Kidney epithelial cell (primary cell): Measurements from ENCODE around the gene MRPL30. TPM values are rescaled to one million over a fixed set of nuclear protein-coding genes. Genes with fewer than 3 reads are reported as not detected.
A peak's percentile ranks its signal among the peaks of the same experiment; 100 is the strongest.

Source experiments
- DNase-seq: peaks from one replicate; pipeline ENCODE4 v3.0.0-alpha.2; 2010; ENCODE audit warnings: low read depth
- H3K27me3 ChIP-seq: 2 replicates; pipeline ENCODE4 v1.6.0; 2011; ENCODE audit warnings: low read length; ENCODE audit not compliant: control insufficient read depth, insufficient read depth
- H3K36me3 ChIP-seq: 2 replicates; pipeline ENCODE4 v1.5.1; 2011; ENCODE audit warnings: low read length; ENCODE audit not compliant: control insufficient read depth, insufficient read depth
- H3K4me3 ChIP-seq: 2 replicates; pipeline ENCODE4 v1.5.1; 2011; ENCODE audit warnings: low read depth, mild to moderate bottlenecking, control low read depth, low read length
- CTCF ChIP-seq: IDR thresholded peaks from 2 replicates; pipeline ENCODE4 v1.5.1; 2011; ENCODE audit warnings: mild to moderate bottlenecking, moderate library complexity, low read length, control low read depth, inconsistent platforms; ENCODE audit not compliant: insufficient read depth, poor library complexity, severe bottlenecking
- total RNA-seq: library from RNA; depleted of rRNA; stranded (reverse); fragments of >200 nt; gene quantifications from 2 replicates; pipeline ENCODE4 v1.2.3, GENCODE V29; 2015

MRPL30 gene
- total RNA-seq, 1 donor from 2014 or later, result 30.8 TPM

GRCh38 chr2:99141110-99142108, 39.6 kb upstream of the MRPL30 start, which contains the start of gene C2orf15:
TSS of gene C2orf15 (plus strand) at chr2:99141707. CDS start at chr2:99150559, 8,852 bp downstream.
- DNase-seq, result peak; percentile 60
- no peak for TF ChIP-seq CTCF
- no peaks in the 10 kb centered on the region for H3K27me3 ChIP-seq
- peak within 1 kb of the TSS; percentile 83 for H3K4me3 ChIP-seq
- no peaks in the 10 kb centered on the region for H3K36me3 ChIP-seq

GRCh38 chr2:99150706-99151105, 30.3 kb upstream of the MRPL30 start:
- no peak for TF ChIP-seq CTCF
- no peak for DNase-seq
- Histone ChIP-seq H3K36me3 (no peaks in the 10 kb centered on the region), H3K27me3 (no peaks in the 10 kb centered on the region), H3K4me3 (no peak overlapping the region)

DNA sequence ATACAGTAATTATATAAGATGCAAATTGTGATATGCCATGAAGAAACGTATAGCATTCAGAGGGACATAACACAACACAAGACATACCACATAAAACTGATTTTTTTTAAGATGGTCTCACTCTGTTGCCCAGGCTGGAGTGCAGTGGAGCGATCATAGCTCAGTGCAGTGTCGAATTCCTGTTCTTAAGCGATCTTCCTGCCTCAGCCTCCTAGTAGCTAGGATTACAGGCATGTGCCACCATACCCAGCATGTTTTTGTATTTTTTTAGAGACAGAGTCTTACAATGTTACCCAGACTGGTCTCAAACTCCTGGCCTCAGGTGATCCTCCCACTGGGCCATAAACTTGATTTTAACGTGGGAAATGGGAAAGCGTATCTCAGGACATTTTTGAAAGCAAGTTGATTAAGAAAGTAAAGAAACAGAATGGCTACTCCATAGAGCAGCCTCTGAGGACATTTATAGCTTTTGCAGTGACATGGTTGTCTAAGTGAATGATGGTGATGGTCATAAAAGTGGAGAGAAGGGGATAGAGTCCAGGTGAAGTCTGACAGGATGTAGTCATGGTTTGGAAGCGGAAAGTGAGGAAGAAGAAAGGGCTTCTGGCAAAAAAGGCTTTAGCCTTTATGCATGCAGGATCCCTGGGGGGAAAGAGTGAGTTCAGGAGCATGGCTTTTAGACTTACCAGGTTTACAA, 28.6 kb upstream of the MRPL30 start:
- Histone ChIP-seq H3K27me3 (no peaks in the 10 kb centered on the region), H3K36me3 (no peaks in the 10 kb centered on the region), H3K4me3 (no peak overlapping the region)
- DNase-seq, result no peak
- TF ChIP-seq CTCF, result no peak

- no peaks in the 10 kb centered on the region for H3K27me3 ChIP-seq
- peak overlapping the region; percentile 76 for H3K4me3 ChIP-seq
- DNase-seq, result no peak
- TF ChIP-seq CTCF, result no peak
- no peaks in the 10 kb centered on the region for H3K36me3 ChIP-seq
These were observed 26.9 kb upstream of the MRPL30 start for GRCh38 chr2:99153921-99154604.

DNA sequence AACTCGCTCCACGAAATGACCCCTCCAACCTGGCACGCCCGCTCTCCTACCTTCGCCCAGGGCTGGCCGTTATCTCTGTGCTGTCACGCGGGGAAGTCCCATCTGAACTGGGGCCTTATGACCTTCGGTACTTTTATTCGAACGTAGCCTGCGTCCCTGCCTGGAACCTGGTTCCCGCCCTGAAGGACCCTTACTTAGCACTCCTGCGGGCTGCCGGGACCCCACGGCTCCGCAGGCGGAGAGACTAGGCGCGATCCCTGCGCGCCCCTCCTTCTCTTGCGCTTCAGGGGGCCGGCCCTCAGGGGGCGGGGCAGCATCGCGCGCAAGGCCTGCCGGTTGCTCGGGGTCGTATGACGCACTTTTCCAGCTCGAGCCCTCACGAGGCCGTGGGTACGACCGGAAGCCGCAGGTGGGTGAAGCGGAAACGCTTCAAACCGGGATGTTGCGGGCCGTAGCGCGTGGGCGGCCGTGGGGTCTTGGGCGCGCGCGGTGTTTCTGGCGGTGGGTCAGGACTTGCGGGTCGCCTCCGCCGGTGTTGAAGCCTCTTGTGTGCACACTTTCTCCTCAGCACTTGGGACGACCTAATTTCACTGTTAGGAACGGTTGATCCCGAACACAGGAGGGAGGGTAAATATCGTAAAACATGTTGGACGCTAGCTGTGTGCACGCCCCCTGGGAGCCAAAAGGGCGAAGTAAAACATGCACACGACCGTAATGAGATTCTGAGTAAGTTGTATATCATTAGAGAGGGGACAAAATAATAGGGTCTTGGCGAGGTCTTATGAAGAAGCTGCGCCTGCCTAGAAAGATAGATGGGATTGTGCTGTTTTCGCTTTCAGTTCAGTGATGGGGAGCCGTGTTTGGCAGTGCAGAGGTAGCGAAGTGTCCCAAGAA, 26.1 kb upstream of the MRPL30 start, which contains the start of the genes LIPT1 and TSGA10:
LIPT1 (plus strand) TSS at position 325 of the 894 bp plus-strand sequence. CDS start 6,991 bp downstream, outside the sequence.
TSGA10 (minus strand) TSS at position 300 of the 894 bp plus-strand sequence. CDS start 45,503 bp downstream, outside the sequence.
- TF ChIP-seq CTCF, result no peak
- peak; percentile 63 for DNase-seq
- Histone ChIP-seq H3K27me3 (no peaks in the 10 kb centered on the region), H3K4me3 (peak within 1 kb of the TSS; percentile 76), H3K36me3 (no peaks in the 10 kb centered on the region)
